ENCODE results near the gene MSANTD2.

The MSANTD2 gene

GRCh38 chr11:124800226-124800929 is at the start of gene MSANTD2:
MSANTD2 (minus strand) TSS chr11:124800406; CDS start chr11:124800380, 26 bp downstream.
- peak; percentile 80 for DNase-seq

- no peak for DNase-seq
Measured at GRCh38 chr11:124846070-124846673, 46.0 kb upstream of the MSANTD2 start.

GRCh38 chr11:124844664-124845079 is 44.5 kb upstream of the MSANTD2 start:
- no peak for DNase-seq

GRCh38 chr11:124843616-124843910 is 43.4 kb upstream of the MSANTD2 start:
- DNase-seq = no peak

- no peak for DNase-seq
Measured at GRCh38 chr11:124842305-124842704, 42.1 kb upstream of the MSANTD2 start.

GRCh38 chr11:124841840-124842239 is 41.6 kb upstream of the MSANTD2 start:
- no peak for DNase-seq

- DNase-seq = no peak
Measured at GRCh38 chr11:124841201-124841600, 41.0 kb upstream of the MSANTD2 start.

- DNase-seq = no peak
Measured at GRCh38 chr11:124840666-124841065, 40.5 kb upstream of the MSANTD2 start.

- no peak for DNase-seq
Measured at GRCh38 chr11:124839972-124840621, 39.9 kb upstream of the MSANTD2 start.

- no peak for DNase-seq
Measured at GRCh38 chr11:124839128-124839971, 39.1 kb upstream of the MSANTD2 start.

- DNase-seq = no peak
Measured at GRCh38 chr11:124838805-124839127, 38.6 kb upstream of the MSANTD2 start.

- no peak for DNase-seq
Measured at GRCh38 chr11:124837491-124837856, 37.3 kb upstream of the MSANTD2 start.

GRCh38 chr11:124835918-124836317 is 35.7 kb upstream of the MSANTD2 start:
- no peak for DNase-seq

- no peak for DNase-seq
Measured at GRCh38 chr11:124834526-124835180, 34.4 kb upstream of the MSANTD2 start.

- no peak for DNase-seq
Measured at GRCh38 chr11:124832571-124832970, 32.4 kb upstream of the MSANTD2 start.

- DNase-seq = no peak
Measured at GRCh38 chr11:124831897-124832296, 31.7 kb upstream of the MSANTD2 start.

- no peak for DNase-seq
Measured at GRCh38 chr11:124830749-124831148, 30.5 kb upstream of the MSANTD2 start.

- no peak for DNase-seq
Measured at GRCh38 chr11:124829986-124830385, 29.8 kb upstream of the MSANTD2 start.

GRCh38 chr11:124825876-124826275 is 25.7 kb upstream of the MSANTD2 start:
- no peak for DNase-seq

- no peak for DNase-seq
Measured at GRCh38 chr11:124823512-124824376, 23.5 kb upstream of the MSANTD2 start.

- no peak for DNase-seq
Measured at GRCh38 chr11:124821995-124822730, 22.0 kb upstream of the MSANTD2 start.

All from CD4-positive, alpha-beta T cell treated with Interleukin-6 for 4 hours (primary cell).